GM19372 (cell line): ENCODE measurements around the gene RASA4B.
"Not testable (repeated sequence)": the region's sequence is repeated elsewhere in the genome, so short reads cannot be mapped to it uniquely, and the experiment has no call there.

ENCODE experiments used
- ATAC-seq: cut with Tn5 transposase; IDR thresholded peaks from one replicate; pipeline ENCODE4 v1.9.1; 2021; ENCODE audit warnings: mild to moderate bottlenecking, low read depth, moderate library complexity; ENCODE audit not compliant: unreplicated experiment

The RASA4B gene

GRCh38 chr7:102474736-102475435 is 42.7 kb downstream of the RASA4B start:
- not testable (repeated sequence) for ATAC-seq

GRCh38 chr7:102474116-102474515 is 43.5 kb downstream of the RASA4B start:
- not testable (repeated sequence) for ATAC-seq

DNA sequence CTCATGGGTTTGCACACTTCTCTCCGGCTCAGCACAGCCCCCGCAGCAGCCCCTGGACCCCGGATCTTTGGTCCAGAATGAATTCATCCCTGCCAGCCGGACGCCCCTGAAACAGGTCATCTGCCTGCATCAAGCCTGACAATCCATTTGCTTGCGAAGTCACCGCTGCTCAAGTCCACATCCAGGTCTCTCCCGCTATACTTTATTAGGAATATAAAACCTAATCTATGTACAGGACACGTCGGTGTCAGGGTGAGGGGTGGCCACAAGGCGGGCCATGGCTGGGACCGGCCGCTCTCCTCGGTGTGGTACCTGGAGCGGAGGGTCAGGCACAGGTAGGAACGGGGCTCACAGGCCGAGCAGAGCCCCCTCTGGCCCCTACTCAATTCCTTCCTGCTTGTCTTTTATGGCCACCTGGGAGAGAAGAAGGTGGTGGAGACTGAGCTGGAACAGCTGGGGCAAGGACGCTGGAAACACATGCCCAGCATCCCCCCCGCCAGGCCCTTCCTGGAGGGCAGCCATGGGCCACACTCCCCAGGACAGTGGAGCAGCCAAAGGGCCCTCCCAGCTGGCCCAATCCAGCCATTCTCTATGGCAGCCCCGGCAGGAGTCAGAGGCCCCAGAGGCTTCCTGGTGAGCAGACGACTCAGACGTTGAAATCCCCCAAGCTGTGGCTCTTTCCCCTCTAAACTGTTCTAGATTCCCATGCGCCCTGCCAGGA is 44.1 kb downstream of the RASA4B start:
- no peak for ATAC-seq

DNA sequence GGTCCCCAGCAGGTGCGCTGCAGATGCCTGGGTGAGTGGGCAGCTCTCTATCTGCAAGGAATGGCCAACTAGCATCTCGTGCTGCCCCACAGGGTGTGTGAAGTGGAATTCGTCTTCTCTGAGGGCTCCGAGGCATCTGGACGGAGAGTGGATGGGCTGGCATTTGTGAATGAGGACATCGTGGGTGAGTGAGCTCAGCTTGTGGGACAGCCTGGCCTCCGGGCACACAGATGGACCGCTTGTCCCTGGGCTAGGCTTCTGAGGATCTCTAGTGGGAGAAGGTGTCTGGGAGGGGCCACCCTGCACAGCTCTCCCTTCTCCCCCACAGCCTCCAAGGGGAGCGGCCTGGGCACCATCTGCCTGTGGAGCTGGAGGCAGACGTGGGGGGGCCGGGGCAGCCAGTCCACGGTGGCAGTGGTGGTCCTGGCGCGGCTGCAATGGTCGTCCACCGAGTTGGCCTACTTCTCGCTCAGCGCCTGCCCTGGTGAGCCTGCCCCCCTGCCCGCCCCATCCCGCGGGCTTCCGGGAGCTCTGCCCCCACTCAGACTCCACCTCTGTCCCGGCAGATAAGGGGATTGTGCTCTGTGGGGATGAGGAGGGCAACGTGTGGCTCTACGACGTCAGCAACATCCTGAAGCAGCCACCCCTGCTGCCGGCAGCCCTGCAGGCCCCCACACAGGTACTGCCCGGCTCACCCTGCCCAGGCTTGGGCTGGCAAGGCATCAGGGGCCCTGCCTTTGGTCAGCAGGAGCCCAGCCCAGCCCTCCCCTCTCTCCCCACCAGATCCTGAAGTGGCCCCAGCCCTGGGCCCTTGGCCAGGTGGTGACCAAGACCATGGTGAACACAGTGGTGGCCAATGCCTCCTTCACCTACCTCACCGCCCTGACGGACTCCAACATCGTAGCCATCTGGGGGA is 45.2 kb downstream of the RASA4B start:
- no peak for ATAC-seq

GRCh38 chr7:102471791-102472125 is 45.8 kb downstream of the RASA4B start:
- ATAC-seq, result no peak

- no peak for ATAC-seq
Observed at GRCh38 chr7:102469972-102470825, 47.4 kb downstream of the RASA4B start.

GRCh38 chr7:102469351-102469971 is 48.1 kb downstream of the RASA4B start:
- no peak for ATAC-seq

GRCh38 chr7:102468478-102469350 is 48.9 kb downstream of the RASA4B start:
- ATAC-seq, result no peak

DNA sequence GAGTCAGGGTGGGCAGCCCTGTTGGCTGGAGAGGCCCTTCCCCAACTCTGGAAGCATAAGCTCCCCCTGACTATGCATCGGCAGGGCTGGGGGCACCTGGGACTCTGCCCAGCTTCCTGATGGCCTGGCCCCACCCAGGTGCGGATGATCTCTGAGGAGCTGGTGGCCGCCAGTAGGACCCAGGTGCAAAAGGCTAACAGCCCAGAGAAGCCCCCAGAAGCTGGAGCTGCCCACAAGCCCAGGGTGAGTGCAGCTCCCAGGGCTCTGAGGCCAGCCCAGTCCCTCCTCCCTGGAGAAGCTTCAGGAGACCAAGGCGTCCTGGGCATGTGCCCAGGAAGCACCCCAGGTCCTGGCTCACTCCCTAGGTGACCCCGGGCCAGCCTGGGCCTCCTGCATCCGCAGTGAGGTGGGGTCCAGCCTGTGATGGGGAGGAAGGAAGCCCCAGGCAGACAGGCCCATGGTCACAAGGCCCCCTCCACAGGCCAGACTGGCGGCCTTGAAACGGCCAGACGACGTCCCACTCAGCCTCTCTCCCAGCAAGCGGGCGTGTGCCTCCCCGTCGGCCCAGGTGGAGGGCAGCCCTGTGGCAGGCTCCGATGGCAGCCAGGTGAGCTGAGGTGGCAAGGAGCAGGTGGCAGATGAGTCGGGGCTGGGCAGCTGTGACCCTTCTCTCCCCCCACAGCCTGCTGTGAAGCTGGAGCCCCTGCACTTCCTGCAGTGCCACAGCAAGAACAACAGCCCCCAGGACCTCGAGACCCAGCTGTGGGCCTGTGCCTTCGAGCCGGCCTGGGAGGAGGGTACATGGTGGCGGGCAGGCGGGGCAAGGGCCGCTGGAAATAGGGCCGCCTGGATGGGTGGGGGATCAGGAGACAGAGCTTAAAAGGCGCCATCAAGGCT is 49.7 kb downstream of the RASA4B start:
- no peak for ATAC-seq

DNA sequence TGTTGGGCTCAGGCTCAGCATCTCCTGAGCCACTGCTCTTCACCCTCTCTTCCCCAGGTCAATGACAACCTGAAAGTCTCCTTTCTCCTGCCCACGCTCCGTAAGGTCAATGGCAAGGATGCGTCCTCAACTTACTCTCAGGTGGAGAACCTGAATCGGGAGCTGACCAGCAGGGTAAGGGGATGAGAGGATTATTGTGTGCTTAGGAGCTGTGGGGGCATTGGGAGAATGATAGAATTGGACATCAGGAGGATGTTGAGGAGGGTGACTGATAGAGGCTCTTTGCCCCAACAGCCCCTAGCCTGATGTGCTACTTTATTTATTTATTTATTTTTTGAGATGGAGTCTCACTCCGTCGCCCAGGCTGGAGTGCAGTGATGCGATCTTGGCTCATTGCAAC is 51.5 kb downstream of the RASA4B start:
- no peak for ATAC-seq

DNA sequence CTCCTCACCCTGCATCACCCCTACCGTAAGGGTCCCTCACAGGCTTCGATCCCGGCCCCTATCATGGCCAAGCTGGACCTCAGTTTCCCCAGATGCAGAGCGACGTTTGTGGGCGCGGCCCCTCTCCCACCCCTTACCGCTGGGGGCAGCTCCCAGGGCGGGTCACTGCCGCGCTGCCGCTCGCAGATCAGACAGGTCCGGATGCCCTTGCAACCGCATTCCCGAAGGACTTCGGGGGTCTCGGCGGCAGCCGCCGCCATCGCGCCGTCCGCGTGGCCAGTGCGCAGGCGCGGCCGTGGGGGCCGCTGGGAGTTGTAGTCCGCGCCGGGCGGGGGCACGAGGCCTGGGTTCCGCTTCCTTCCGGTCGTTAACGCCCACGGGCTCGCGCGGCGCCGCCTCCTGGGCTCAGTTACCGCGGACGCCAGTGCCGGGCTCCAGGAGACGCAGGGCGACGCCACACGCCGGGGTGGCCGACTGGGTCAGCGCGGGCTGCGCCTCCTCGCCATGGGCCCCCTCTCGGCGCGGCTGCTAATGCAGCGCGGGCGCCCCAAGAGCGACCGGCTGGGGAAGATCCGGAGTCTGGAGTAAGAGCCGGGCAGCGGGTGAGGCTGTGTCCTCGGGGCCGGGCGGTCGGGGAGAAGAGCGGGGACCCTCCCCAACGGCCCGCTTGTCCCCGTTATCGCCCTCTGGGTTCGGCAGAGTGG is 52.8 kb downstream of the RASA4B start, which contains the start of the genes ALKBH4 and LRWD1:
ALKBH4 (minus strand) TSS at position 287 of the 704 bp plus-strand sequence; CDS start at position 260, 27 bp downstream.
LRWD1 (plus strand) TSS at position 408 of the 704 bp plus-strand sequence; CDS start at position 505, 97 bp downstream.
- ATAC-seq, result peak; percentile 97

DNA sequence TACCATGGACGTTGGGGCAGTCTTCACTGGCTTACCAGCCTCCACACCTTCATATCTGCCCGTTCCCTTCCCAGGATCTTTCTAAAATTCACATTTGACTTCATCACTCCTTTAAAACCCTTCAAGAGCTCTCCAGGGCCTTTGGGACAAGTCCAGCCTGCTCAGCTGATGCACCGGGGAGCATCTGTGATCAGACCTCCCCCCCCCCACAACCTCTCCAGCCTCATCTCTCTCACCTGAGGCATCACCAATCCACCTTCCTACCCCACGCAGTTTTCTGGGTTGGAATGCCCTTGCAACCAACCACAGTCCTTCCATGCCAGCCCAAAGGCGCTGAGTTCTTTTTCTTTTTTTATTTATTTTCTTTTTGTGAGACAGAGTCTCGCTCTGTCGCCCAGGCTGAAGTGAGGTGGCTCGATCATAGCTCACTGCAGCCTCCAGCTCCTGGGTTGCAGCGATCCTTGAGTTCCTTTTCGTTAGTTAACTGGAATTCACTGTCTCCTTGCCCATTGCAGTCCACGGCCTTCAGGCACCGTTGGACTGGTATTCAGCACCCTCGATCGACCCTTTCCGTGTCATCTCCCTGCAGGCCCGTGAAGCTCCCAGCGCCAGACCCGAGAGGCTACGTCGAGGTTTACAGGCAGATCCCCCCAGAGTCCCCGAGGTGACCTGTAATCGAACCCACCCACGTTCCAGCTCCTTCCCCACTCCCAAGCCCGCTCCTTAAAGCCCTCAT is 53.6 kb downstream of the RASA4B start:
- no peak for ATAC-seq

GRCh38 chr7:102460467-102460866 is 57.1 kb downstream of the RASA4B start:
- no peak for ATAC-seq

DNA sequence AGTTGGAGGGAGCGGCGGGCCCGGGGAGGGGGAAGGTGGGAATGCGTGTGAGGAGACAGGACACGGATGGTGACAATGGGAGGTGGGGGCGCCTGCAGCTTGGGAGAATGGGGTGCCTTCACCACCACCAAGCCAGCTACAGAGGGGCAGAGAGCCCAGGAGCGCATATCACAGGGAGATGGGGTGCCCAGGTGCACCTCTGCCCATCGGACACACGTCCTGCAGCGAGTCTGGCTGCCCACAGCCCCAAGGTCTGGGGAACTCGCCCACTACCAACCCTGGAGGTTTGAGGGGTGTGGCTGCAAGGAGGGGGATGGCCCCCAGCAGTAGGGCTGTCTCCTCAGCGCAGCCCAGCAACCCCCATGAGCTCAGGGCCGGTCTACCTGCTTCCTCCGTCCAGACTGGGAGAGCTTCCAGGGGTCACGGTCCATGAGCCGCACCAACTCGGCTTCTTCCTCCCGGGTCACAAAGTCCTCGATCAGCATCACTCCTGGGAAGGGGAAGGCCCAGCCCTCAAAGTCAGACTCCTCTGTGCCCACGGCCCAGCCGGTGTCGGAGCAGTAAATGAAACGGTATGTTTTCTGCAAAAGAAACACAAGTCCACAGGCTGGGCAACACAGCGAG is 58.2 kb downstream of the RASA4B start:
- no peak for ATAC-seq

GRCh38 chr7:102457352-102457924 is 60.1 kb downstream of the RASA4B start:
- ATAC-seq, result no peak

GRCh38 chr7:102456327-102456726 is 61.2 kb downstream of the RASA4B start:
- no peak for ATAC-seq
